T-helper 2 cell treated with Interferon-gamma antibody and Interleukin-4, amounts not matched to agents 5 μg/mL and 100 μg/mL, for 36 hours (primary cell): ENCODE data around the gene PPM1L.
"Not testable (repeated sequence)": the region's sequence is repeated elsewhere in the genome, so short reads cannot be mapped to it uniquely, and the experiment has no call there.

Source experiments
- DNase-seq: peaks from one replicate; pipeline ENCODE4 v3.0.0; 2021; ENCODE audit warnings: low spot score
- H3K27ac Mint-ChIP-seq: one replicate; pipeline ENCODE4 v1.8.0; 2021; ENCODE audit warnings: mild to moderate bottlenecking, mixed read lengths
- H3K27me3 Mint-ChIP-seq: one replicate; pipeline ENCODE4 v1.8.0; 2021; ENCODE audit warnings: low read depth, mixed read lengths
- H3K36me3 Mint-ChIP-seq: one replicate; pipeline ENCODE4 v1.8.0; 2021; ENCODE audit warnings: low read depth, mixed read lengths
- H3K4me1 Mint-ChIP-seq: one replicate; pipeline ENCODE4 v1.8.0; 2021; ENCODE audit warnings: low read depth, mixed read lengths
- H3K4me3 Mint-ChIP-seq: one replicate; pipeline ENCODE4 v1.8.0; 2022; ENCODE audit warnings: mild to moderate bottlenecking, moderate library complexity, mixed read lengths
- H3K9me3 Mint-ChIP-seq: one replicate; pipeline ENCODE4 v1.8.0; 2021; ENCODE audit warnings: mixed read lengths

The PPM1L gene

GRCh38 chr3:161031134-161031533 lies 275.1 kb downstream of the PPM1L start:
- Mint-ChIP-seq H3K36me3 (peaks cover 3% of the 10 kb centered on the region), H3K4me1 (peaks cover 13% of the 10 kb centered on the region), H3K9me3 (peaks cover 8% of the 10 kb centered on the region), H3K27ac (no peak overlapping the region), H3K4me3 (no peak overlapping the region), H3K27me3 (no peaks in the 10 kb centered on the region)
- no peak for DNase-seq

- H3K4me3 Mint-ChIP-seq: peak overlapping the region; percentile 43
- not testable (repeated sequence) for H3K27me3 Mint-ChIP-seq, H3K27ac Mint-ChIP-seq, H3K9me3 Mint-ChIP-seq, H3K36me3 Mint-ChIP-seq
- DNase-seq: peak; percentile 12
- peaks cover 13% of the 10 kb centered on the region for H3K4me1 Mint-ChIP-seq
Observed at GRCh38 chr3:161034913-161035550, 279.0 kb downstream of the PPM1L start.

GRCh38 chr3:161035711-161036110 lies 279.7 kb downstream of the PPM1L start:
- Mint-ChIP-seq H3K27ac (no peak overlapping the region), H3K27me3 (no peaks in the 10 kb centered on the region), H3K36me3 (peaks cover 3% of the 10 kb centered on the region), H3K9me3 (peaks cover 8% of the 10 kb centered on the region), H3K4me3 (no peak overlapping the region), H3K4me1 (peaks cover 13% of the 10 kb centered on the region)
- no peak for DNase-seq

- no peak for DNase-seq
- Mint-ChIP-seq H3K27me3 (no peaks in the 10 kb centered on the region), H3K27ac (no peak overlapping the region), H3K36me3 (peaks cover 1% of the 10 kb centered on the region), H3K9me3 (no peaks in the 10 kb centered on the region), H3K4me3 (no peak overlapping the region), H3K4me1 (peaks cover 12% of the 10 kb centered on the region)
Observed at GRCh38 chr3:161038725-161039124, 282.7 kb downstream of the PPM1L start.

- Mint-ChIP-seq H3K9me3 (no peaks in the 10 kb centered on the region), H3K4me1 (no peaks in the 10 kb centered on the region), H3K4me3 (no peak overlapping the region), H3K27me3 (no peaks in the 10 kb centered on the region), H3K36me3 (no peaks in the 10 kb centered on the region), H3K27ac (no peak overlapping the region)
- DNase-seq: no peak
Observed at GRCh38 chr3:161042023-161042501, 286.0 kb downstream of the PPM1L start.

- Mint-ChIP-seq H3K27me3 (no peaks in the 10 kb centered on the region), H3K9me3 (no peaks in the 10 kb centered on the region), H3K36me3 (no peaks in the 10 kb centered on the region), H3K4me3 (no peak overlapping the region), H3K4me1 (no peaks in the 10 kb centered on the region), H3K27ac (no peak overlapping the region)
- no peak for DNase-seq
Observed at GRCh38 chr3:161043336-161044035, 287.5 kb downstream of the PPM1L start.

GRCh38 chr3:161049683-161050248 lies 293.7 kb downstream of the PPM1L start:
- Mint-ChIP-seq H3K9me3 (no peaks in the 10 kb centered on the region), H3K27ac (no peak overlapping the region), H3K4me3 (no peak overlapping the region), H3K4me1 (no peaks in the 10 kb centered on the region), H3K36me3 (no peaks in the 10 kb centered on the region), H3K27me3 (no peaks in the 10 kb centered on the region)
- DNase-seq: no peak

GRCh38 chr3:161050935-161051334 lies 294.9 kb downstream of the PPM1L start:
- no peak overlapping the region for H3K27ac Mint-ChIP-seq
- H3K4me3 Mint-ChIP-seq: no peak overlapping the region
- H3K36me3 Mint-ChIP-seq: no peaks in the 10 kb centered on the region
- H3K9me3 Mint-ChIP-seq: no peaks in the 10 kb centered on the region
- no peaks in the 10 kb centered on the region for H3K4me1 Mint-ChIP-seq
- H3K27me3 Mint-ChIP-seq: no peaks in the 10 kb centered on the region
- no peak for DNase-seq

GRCh38 chr3:161051856-161052255 lies 295.8 kb downstream of the PPM1L start:
- DNase-seq: no peak
- H3K36me3 Mint-ChIP-seq: no peaks in the 10 kb centered on the region
- H3K27ac Mint-ChIP-seq: no peak overlapping the region
- H3K4me3 Mint-ChIP-seq: no peak overlapping the region
- H3K27me3 Mint-ChIP-seq: no peaks in the 10 kb centered on the region
- H3K9me3 Mint-ChIP-seq: no peaks in the 10 kb centered on the region
- H3K4me1 Mint-ChIP-seq: no peaks in the 10 kb centered on the region

- H3K9me3 Mint-ChIP-seq: no peaks in the 10 kb centered on the region
- peaks cover under 1% of the 10 kb centered on the region for H3K27me3 Mint-ChIP-seq
- H3K4me1 Mint-ChIP-seq: no peaks in the 10 kb centered on the region
- no peak for DNase-seq
- no peak overlapping the region for H3K4me3 Mint-ChIP-seq
- no peak overlapping the region for H3K27ac Mint-ChIP-seq
- H3K36me3 Mint-ChIP-seq: no peaks in the 10 kb centered on the region
Observed at GRCh38 chr3:161054860-161055604, 299.0 kb downstream of the PPM1L start.

GRCh38 chr3:161064413-161064812 lies 308.4 kb downstream of the PPM1L start:
- Mint-ChIP-seq H3K27me3 (peaks cover 9% of the 10 kb centered on the region), H3K4me1 (peaks cover 6% of the 10 kb centered on the region), H3K9me3 (no peaks in the 10 kb centered on the region), H3K27ac (no peak overlapping the region), H3K4me3 (no peak overlapping the region), H3K36me3 (no peaks in the 10 kb centered on the region)
- no peak for DNase-seq

- Mint-ChIP-seq H3K4me1 (peaks cover 20% of the 10 kb centered on the region), H3K27me3 (peaks cover 2% of the 10 kb centered on the region), H3K4me3 (no peak overlapping the region), H3K9me3 (no peaks in the 10 kb centered on the region), H3K36me3 (peaks cover 1% of the 10 kb centered on the region), H3K27ac (no peak overlapping the region)
- no peak for DNase-seq
Observed at GRCh38 chr3:161066930-161067329, 310.9 kb downstream of the PPM1L start.

GRCh38 chr3:161067335-161067734 lies 311.3 kb downstream of the PPM1L start:
- H3K4me3 Mint-ChIP-seq: no peak overlapping the region
- peaks cover 1% of the 10 kb centered on the region for H3K36me3 Mint-ChIP-seq
- no peaks in the 10 kb centered on the region for H3K9me3 Mint-ChIP-seq
- peaks cover 23% of the 10 kb centered on the region for H3K4me1 Mint-ChIP-seq
- peaks cover 2% of the 10 kb centered on the region for H3K27me3 Mint-ChIP-seq
- DNase-seq: no peak
- no peak overlapping the region for H3K27ac Mint-ChIP-seq
